PC-9 (cell line): ENCODE results near the gene TCF12. TPM values are rescaled to one million over a fixed set of nuclear protein-coding genes. Genes with fewer than 3 reads are reported as not detected.

Source experiments
- BruUV-seq: library from RNA; stranded (reverse); fragments of 400-500 nt; replicated peaks from 2 replicates; lab custom pipeline; 2021; lab: Mats Ljungman, UMichigan
- CTCF ChIA-PET: fragments of 300-600 bp; sonication (Branson Sonifier 250); formaldehyde crosslinking; loops from one replicate; lab custom pipeline; 2022; ENCODE audit warnings: antibody characterized with exemption; lab: Charles Lee
- POLR2A ChIA-PET: fragments of 300-600 bp; sonication (Branson Sonifier 250); formaldehyde crosslinking; loops from one replicate; lab custom pipeline; 2022; ENCODE audit warnings: antibody characterized with exemption; ENCODE audit not compliant: unreplicated experiment; lab: Charles Lee
- DNase-seq, 2 experiments: peaks; one replicate each; pipeline versions ENCODE4 v3.0.0 to v3.0.0-alpha.2; 2015 to 2022; ENCODE audit warnings: mixed read lengths in 1 of 2
- H2AFZ ChIP-seq: fragments of 200-600 bp; sonication (generic); 2 replicates; pipeline ENCODE4 v1.8.1; 2017; ENCODE audit warnings: antibody characterized with exemption
- H3F3A ChIP-seq: fragments of 200-600 bp; sonication (generic); 2 replicates; pipeline ENCODE4 v1.8.1; 2017; ENCODE audit warnings: antibody characterized with exemption, mild to moderate bottlenecking, low read depth; ENCODE audit not compliant: insufficient read depth
- H3K27ac ChIP-seq: fragments of 200-600 bp; sonication (generic); 2 replicates; pipeline ENCODE4 v1.6.1; 2016; ENCODE audit warnings: mixed run types
- H3K27me3 ChIP-seq: fragments of 200-600 bp; sonication (generic); 2 replicates; pipeline ENCODE4 v1.6.1; 2016; ENCODE audit warnings: low read depth, mixed run types; ENCODE audit not compliant: insufficient read depth
- H3K36me3 ChIP-seq: fragments of 200-600 bp; sonication (generic); 2 replicates; pipeline ENCODE4 v1.6.1; 2016; ENCODE audit warnings: low read depth, mixed run types
- H3K4me1 ChIP-seq: fragments of 200-600 bp; sonication (generic); replicated peaks from 2 replicates; pipeline ENCODE4 v1.6.1; 2016; ENCODE audit warnings: mixed run types; ENCODE audit not compliant: insufficient read depth
- H3K4me2 ChIP-seq: fragments of 200-600 bp; sonication (generic); 2 replicates; pipeline ENCODE4 v1.6.1; 2017; ENCODE audit warnings: mixed run types
- H3K4me3 ChIP-seq: fragments of 200-600 bp; sonication (generic); 2 replicates; pipeline ENCODE4 v1.6.1; 2016; ENCODE audit warnings: mixed run types
- H3K79me2 ChIP-seq: fragments of 200-600 bp; sonication (generic); 2 replicates; pipeline ENCODE4 v1.6.1; 2017; ENCODE audit warnings: low read depth, mixed run types
- H3K9me2 ChIP-seq: fragments of 200-600 bp; sonication (generic); 2 replicates; pipeline ENCODE4 v1.8.1; 2017; ENCODE audit warnings: mild to moderate bottlenecking; ENCODE audit not compliant: insufficient read depth
- H3K9me3 ChIP-seq: fragments of 200-600 bp; sonication (generic); 2 replicates; pipeline ENCODE4 v1.8.1; 2016; ENCODE audit warnings: low read depth; ENCODE audit not compliant: insufficient read depth
- H4K20me1 ChIP-seq: fragments of 200-600 bp; sonication (generic); 2 replicates; pipeline ENCODE4 v1.8.1; 2017; ENCODE audit not compliant: insufficient read depth
- CTCF ChIP-seq: fragments of 200-600 bp; sonication (generic); conservative IDR thresholded peaks from 2 replicates; pipeline ENCODE4 v1.6.1; 2017; ENCODE audit warnings: mixed run types, antibody characterized with exemption, mild to moderate bottlenecking, moderate library complexity
- EZH2 ChIP-seq: fragments of 200-600 bp; sonication (generic); IDR thresholded peaks from 2 replicates; pipeline ENCODE4 v1.8.0; 2017; ENCODE audit warnings: antibody characterized with exemption, low read depth
- intact Hi-C: fragments of 100-400 bp; cut with micrococcal nuclease; formaldehyde crosslinking; loops from one replicate; pipeline ENCODE4 v1.10.0; 2022; ENCODE audit not compliant: unreplicated experiment
- total RNA-seq: library from RNA; stranded (reverse); gene quantifications from 2 replicates; pipeline ENCODE4 v1.2.3, GENCODE V29; 2021

Gene TCF12
- total RNA-seq, 1 experiment from 2014 or later, result 60.1 TPM

- DNase-seq, result no peak
- H3K27ac ChIP-seq, result no peak overlapping the region
- peaks cover 7% of the 10 kb centered on the region for H3K4me1 ChIP-seq
- H3K9me2 ChIP-seq, result no peaks in the 10 kb centered on the region
- no peaks in the 10 kb centered on the region for H4K20me1 ChIP-seq
- TF ChIP-seq EZH2 (no peak), CTCF (no peak)
- H3K36me3 ChIP-seq, result no peaks in the 10 kb centered on the region
- POLR2A ChIA-PET, result interaction anchor here (0.6 kb wide), 1 partner anchor 861 kb away, joined by 7 read pairs; no protein-coding TSS in a partner anchor
- peaks cover 20% of the 10 kb centered on the region for H3K79me2 ChIP-seq
- H3K4me3 ChIP-seq, result no peak overlapping the region
- no peaks in the 10 kb centered on the region for H3K27me3 ChIP-seq
- CTCF ChIA-PET, result no interaction called here
- no peaks in the 10 kb centered on the region for H3K9me3 ChIP-seq
- no TSS peak for BruUV-seq
- H2AFZ ChIP-seq, result no peak overlapping the region
- no peak overlapping the region for H3K4me2 ChIP-seq
- intact Hi-C loops, result no loop called here
- H3F3A ChIP-seq, result peaks cover 4% of the 10 kb centered on the region
Measured at GRCh38 chr15:56963710-56964109, 45.3 kb downstream of the TCF12 start.

GRCh38 chr15:56964182-56964581 is 45.7 kb downstream of the TCF12 start:
- TF ChIP-seq EZH2, result no peak
- TF ChIP-seq CTCF, result no peak
- peaks cover 20% of the 10 kb centered on the region for H3K79me2 ChIP-seq
- BruUV-seq, result no TSS peak
- peaks cover 8% of the 10 kb centered on the region for H3F3A ChIP-seq
- H3K4me3 ChIP-seq, result no peak overlapping the region
- no peak for DNase-seq
- intact Hi-C loops, result no loop called here
- no peaks in the 10 kb centered on the region for H3K36me3 ChIP-seq
- no peaks in the 10 kb centered on the region for H3K9me2 ChIP-seq
- H3K27me3 ChIP-seq, result no peaks in the 10 kb centered on the region
- H2AFZ ChIP-seq, result no peak overlapping the region
- no peaks in the 10 kb centered on the region for H4K20me1 ChIP-seq
- no peak overlapping the region for H3K27ac ChIP-seq
- no peak overlapping the region for H3K4me2 ChIP-seq
- CTCF ChIA-PET, result interaction anchor here (0.6 kb wide), 1 partner anchor 205 kb away, joined by 3 read pairs; no protein-coding TSS in a partner anchor
- peaks cover 12% of the 10 kb centered on the region for H3K4me1 ChIP-seq
- no peaks in the 10 kb centered on the region for H3K9me3 ChIP-seq
- POLR2A ChIA-PET, result interaction anchor here (0.6 kb wide), 1 partner anchor 860 kb away, joined by 7 read pairs; no protein-coding TSS in a partner anchor

- H3K27ac ChIP-seq, result no peak overlapping the region
- TF ChIP-seq CTCF (no peak), EZH2 (no peak)
- H3K4me2 ChIP-seq, result no peak overlapping the region
- ChIA-PET CTCF (no interaction called here), POLR2A (no interaction called here)
- H3K4me3 ChIP-seq, result no peak overlapping the region
- H3K36me3 ChIP-seq, result no peaks in the 10 kb centered on the region
- H3K9me3 ChIP-seq, result no peaks in the 10 kb centered on the region
- H3K27me3 ChIP-seq, result no peaks in the 10 kb centered on the region
- H4K20me1 ChIP-seq, result no peaks in the 10 kb centered on the region
- H3F3A ChIP-seq, result peaks cover 8% of the 10 kb centered on the region
- no peaks in the 10 kb centered on the region for H3K9me2 ChIP-seq
- intact Hi-C loops, result no loop called here
- peaks cover 19% of the 10 kb centered on the region for H3K4me1 ChIP-seq
- BruUV-seq, result no TSS peak
- no peak overlapping the region for H2AFZ ChIP-seq
- DNase-seq, result no peak
- peaks cover 25% of the 10 kb centered on the region for H3K79me2 ChIP-seq
Measured at GRCh38 chr15:56965231-56966013, 47.0 kb downstream of the TCF12 start.
